ENCODE results near the gene NCK2. TPM values are rescaled to one million over a fixed set of nuclear protein-coding genes. Genes with fewer than 3 reads are reported as not detected.

Gene NCK2
- total RNA-seq, 1 experiment from 2014 or later, result 49.2 TPM

GRCh38 chr2:105879803-105880300 lies 135.1 kb downstream of the NCK2 start:
- H4K91ac ChIP-seq (ENCODE audit: insufficient read length, low read depth, low read length), result no peak overlapping the region
- Mint-ChIP-seq H3K27ac (no peak overlapping the region; a peak in 1 of 7 replicates), H3K27me3 (ENCODE audit: low read depth) (no peaks in the 10 kb centered on the region), H3K36me3 (ENCODE audit: insufficient read depth in 1 of 3, low read depth in 3 of 3) (peaks cover 0 to 21% (median 7%) of the 10 kb centered on the region in 3 experiments; a peak in 4 of 7 replicates), H3K4me3 (no peak overlapping the region), H3K4me1 (peaks cover 17 to 26% of the 10 kb centered on the region in 2 experiments), H3K9me3 (no peaks in the 10 kb centered on the region)
- no peak overlapping the region for H3K23ac ChIP-seq (ENCODE audit: insufficient read length, low read depth, low read length)
- H3K14ac ChIP-seq (ENCODE audit: insufficient read depth, low read length), result no peak overlapping the region
- H3K27me3 ChIP-seq (ENCODE audit: insufficient read depth, low read length), result no peaks in the 10 kb centered on the region
- H3T11ph ChIP-seq (ENCODE audit: low read length), result no peak overlapping the region
- H3K4me2 ChIP-seq (ENCODE audit: insufficient read depth, insufficient read length, low read length), result no peak overlapping the region
- no peak overlapping the region for H3K18ac ChIP-seq (ENCODE audit: insufficient read length, low read depth, low read length)
- no peaks in the 10 kb centered on the region for H4K20me1 ChIP-seq (ENCODE audit: control insufficient read depth, insufficient read depth, insufficient read length)
- H3K9me3 ChIP-seq (ENCODE audit: control insufficient read depth, low read depth, low read length), result no peaks in the 10 kb centered on the region
- H2BK12ac ChIP-seq (ENCODE audit: insufficient read length, low read depth, low read length), result no peak overlapping the region
- H3K27ac ChIP-seq (ENCODE audit: insufficient read length, low read depth, low read length), result no peak overlapping the region
- H2BK120ac ChIP-seq (ENCODE audit: low read depth, low read length, poor library complexity, severe bottlenecking), result no peak overlapping the region
- WGBS (ENCODE audit: extremely low coverage, insufficient read length, low lambda C conversion rate), result no CpG with 5 or more reads among the region's 6 CpGs
- no peak overlapping the region for H2BK20ac ChIP-seq (ENCODE audit: low read depth, low read length, poor library complexity, severe bottlenecking)
- no peak overlapping the region for H4K8ac ChIP-seq (replicated peaks; ENCODE audit: insufficient read length, low read depth, low read length)
- no peak for DNase-seq
- no peak overlapping the region for H3K56ac ChIP-seq (ENCODE audit: insufficient read length, low read depth, low read length)
- H3K4ac ChIP-seq (ENCODE audit: low read depth, low read length), result no peak overlapping the region
- peaks cover 6% of the 10 kb centered on the region; the same call in 1 of the 2 replicates for H3K79me2 ChIP-seq (ENCODE audit: insufficient read depth, low read length)
- no peaks in the 10 kb centered on the region for H3K79me1 ChIP-seq (ENCODE audit: insufficient read depth, low read depth, low read length, poor library complexity, severe bottlenecking)
- H3K9ac ChIP-seq (ENCODE audit: extremely low read depth, insufficient read length, low read length), result no peak overlapping the region
- TF ChIP-seq, protein P1, sequence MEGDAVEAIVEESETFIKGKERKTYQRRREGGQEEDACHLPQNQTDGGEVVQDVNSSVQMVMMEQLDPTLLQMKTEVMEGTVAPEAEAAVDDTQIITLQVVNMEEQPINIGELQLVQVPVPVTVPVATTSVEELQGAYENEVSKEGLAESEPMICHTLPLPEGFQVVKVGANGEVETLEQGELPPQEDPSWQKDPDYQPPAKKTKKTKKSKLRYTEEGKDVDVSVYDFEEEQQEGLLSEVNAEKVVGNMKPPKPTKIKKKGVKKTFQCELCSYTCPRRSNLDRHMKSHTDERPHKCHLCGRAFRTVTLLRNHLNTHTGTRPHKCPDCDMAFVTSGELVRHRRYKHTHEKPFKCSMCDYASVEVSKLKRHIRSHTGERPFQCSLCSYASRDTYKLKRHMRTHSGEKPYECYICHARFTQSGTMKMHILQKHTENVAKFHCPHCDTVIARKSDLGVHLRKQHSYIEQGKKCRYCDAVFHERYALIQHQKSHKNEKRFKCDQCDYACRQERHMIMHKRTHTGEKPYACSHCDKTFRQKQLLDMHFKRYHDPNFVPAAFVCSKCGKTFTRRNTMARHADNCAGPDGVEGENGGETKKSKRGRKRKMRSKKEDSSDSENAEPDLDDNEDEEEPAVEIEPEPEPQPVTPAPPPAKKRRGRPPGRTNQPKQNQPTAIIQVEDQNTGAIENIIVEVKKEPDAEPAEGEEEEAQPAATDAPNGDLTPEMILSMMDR (conservative IDR thresholded peaks at IDR 0.05), result no peak
- H2BK15ac ChIP-seq (ENCODE audit: low read depth, low read length), result no peak overlapping the region
- no peaks in the 10 kb centered on the region for H3K4me1 ChIP-seq (ENCODE audit: insufficient read depth, low read length)
- H2AFZ ChIP-seq (ENCODE audit: low read length), result no peak overlapping the region
- no peaks in the 10 kb centered on the region for H3K23me2 ChIP-seq (ENCODE audit: insufficient read length, low read depth, low read length, poor library complexity, severe bottlenecking)
- no peak overlapping the region for H2AK5ac ChIP-seq (ENCODE audit: insufficient read length, low read length)
- no peak overlapping the region for H4K5ac ChIP-seq (ENCODE audit: insufficient read length, low read depth, low read length)
- no peak overlapping the region for H2BK5ac ChIP-seq (ENCODE audit: insufficient read length, low read length)
